ENCODE data around the gene GNPDA1. TPM values are rescaled to one million over a fixed set of nuclear protein-coding genes. Genes with fewer than 3 reads are reported as not detected.

GNPDA1 gene
- total and polyA plus RNA-seq, 2 of the 8 experiments (the other 6 are each of a cell fraction or from before 2014, with no cell fraction given) = 33.0 to 94.3 TPM

GRCh38 chr5:141994511-141995136 lies 18.2 kb downstream of the GNPDA1 start:
- FAIRE-seq = no peak
- POLR2A ChIA-PET (ENCODE audit: partially characterized antibody) = no interaction called here

More at GRCh38 chr5:141994511-141995136, 18.2 kb downstream of the GNPDA1 start:
- H3K23me2 ChIP-seq (ENCODE audit: low read depth, low read length) = no peaks in the 10 kb centered on the region
- H3K27ac ChIP-seq (ENCODE audit: low read depth, low read length) = no peak overlapping the region
- no peak overlapping the region for H2BK12ac ChIP-seq (ENCODE audit: low read depth, low read length)
- no peak overlapping the region for H2BK15ac ChIP-seq (ENCODE audit: low read length)
- no peaks in the 10 kb centered on the region for H3K4me1 ChIP-seq (replicated peaks in 1 of 4; ENCODE audit: control insufficient read depth in 3 of 4, insufficient read depth in 4 of 4, low read length in 3 of 4)
- no peak overlapping the region for H3K56ac ChIP-seq (replicated peaks; ENCODE audit: insufficient read length, low read depth, low read length)
- H2BK120ac ChIP-seq (replicated peaks; ENCODE audit: low read depth, low read length) = no peak overlapping the region
- H3K79me1 ChIP-seq (ENCODE audit: low read depth, low read length) = no peaks in the 10 kb centered on the region
- H4K91ac ChIP-seq (replicated peaks; ENCODE audit: insufficient read length, low read length) = no peak overlapping the region
- no peak overlapping the region for H2AFZ ChIP-seq (ENCODE audit: low read length)
- H3K36me3 ChIP-seq (ENCODE audit: control insufficient read depth in 2 of 4, insufficient read depth in 4 of 4, low read length in 3 of 4) = peaks cover 0 to 6% (median 1%) of the 10 kb centered on the region in 4 experiments; a peak in 2 of 8 replicates
- H2BK20ac ChIP-seq (ENCODE audit: low read length) = no peak overlapping the region
- H2AK5ac ChIP-seq (ENCODE audit: low read depth, low read length) = no peak overlapping the region
- no peak overlapping the region for H4K8ac ChIP-seq (ENCODE audit: extremely low read depth, insufficient read depth, low read length)
- H4K20me1 ChIP-seq (replicated peaks in 1 of 2; ENCODE audit: control insufficient read depth in 1 of 2, insufficient read depth in 2 of 2, low read length in 2 of 2) = no peaks in the 10 kb centered on the region
- no peak overlapping the region for H3K9ac ChIP-seq (replicated peaks in 1 of 4; ENCODE audit: extremely low read depth in 1 of 4, low read depth in 3 of 4, low read length in 3 of 4)
- no peak overlapping the region for H3K14ac ChIP-seq (ENCODE audit: insufficient read length)
- CTCF ChIA-PET (ENCODE audit: partially characterized antibody) = interaction anchor here (0.7 to 8.6 kb wide), 6 partner anchors 17 to 153 kb away, joined by 3 to 113 read pairs (median 4); no protein-coding TSS in a partner anchor
- TF ChIP-seq JUND (IDR thresholded peaks at IDR 0.05; ENCODE audit: low read length) (no peak), TAF7 (optimal IDR thresholded peaks at IDR 0.05; ENCODE audit: borderline replicate concordance, low read depth, low read length) (no peak), SIX5 (IDR thresholded peaks at IDR 0.05; ENCODE audit: low read depth, low read length) (no peak), HDAC2 (IDR thresholded peaks at IDR 0.05; ENCODE audit: borderline replicate concordance in 1 of 2, low read depth in 2 of 2, low read length in 2 of 2) (no peak), PHF8 (conservative IDR thresholded peaks at IDR 0.05; ENCODE audit: low read depth, low read length) (no peak)
- no peak overlapping the region for H3K4me3 ChIP-seq (ENCODE audit: extremely low read depth in 1 of 4, insufficient read depth in 2 of 4, low read depth in 3 of 4, low read length in 4 of 4)
- 73% methylated on average over 4 of the region's 4 CpGs; no CpG with 5 or more reads in 1 of the 2 experiments for WGBS, 2 experiments (ENCODE audit: extremely low coverage in 1 of 2, insufficient coverage in 1 of 2, insufficient read length in 1 of 2, insufficient replicate concordance in 2 of 2, low coverage in 1 of 2, low lambda C conversion rate in 2 of 2, missing lambda C conversion rate in 1 of 2)
- no peaks in the 10 kb centered on the region for H3K27me3 ChIP-seq (replicated peaks in 1 of 4; ENCODE audit: control insufficient read depth in 3 of 4, extremely low read depth in 1 of 4, insufficient read depth in 3 of 4, low read length in 3 of 4)
- H3K23ac ChIP-seq (ENCODE audit: insufficient read length) = no peak overlapping the region
- no peak overlapping the region for H2BK5ac ChIP-seq (ENCODE audit: low read depth, low read length)
- H3K4me2 ChIP-seq (ENCODE audit: insufficient read depth in 1 of 2, low read depth in 2 of 2, low read length in 2 of 2) = no peak overlapping the region
- H4K5ac ChIP-seq (ENCODE audit: insufficient read length, low read depth, low read length) = no peak overlapping the region
- H3K4ac ChIP-seq (replicated peaks; ENCODE audit: insufficient read length, low read depth, low read length) = no peak overlapping the region
- 0 out of 4 replicates have a peak, but pooled peaks cover 0 to 3% of the 10 kb centered on the region in 2 experiments for H3K79me2 ChIP-seq (ENCODE audit: control insufficient read depth in 1 of 2, insufficient read depth in 2 of 2, low read length in 2 of 2)
- DNase-seq (ENCODE audit: low read depth in 1 of 2, low spot score in 2 of 2) = no peak
- no peak overlapping the region for H3K18ac ChIP-seq (ENCODE audit: extremely low read depth, low read length)
- H3K9me3 ChIP-seq (ENCODE audit: insufficient read depth in 2 of 2, low read depth in 1 of 2, low read length in 1 of 2) = no peaks in the 10 kb centered on the region

Measured in H1 (cell line).